SU-DHL-6 (cell line): Measurements from ENCODE around the gene SYCP1.

Experiments used
- EZH2phosphoT487 ChIP-seq: fragments of 200-600 bp; sonication (generic), shearing (Covaris generic); conservative IDR thresholded peaks from 2 replicates; pipeline ENCODE4 v1.6.1; 2018; ENCODE audit warnings: mild to moderate bottlenecking, antibody characterized with exemption, low read length, moderate library complexity, mixed read lengths
- TF ChIP-seq, protein P1 (sequence below): fragments of 200-600 bp; sonication (generic); IDR thresholded peaks from one replicate; pipeline ENCODE4 v1.5.1; 2017; ENCODE audit warnings: antibody characterized with exemption, mild to moderate bottlenecking, low read length, moderate library complexity; ENCODE audit not compliant: insufficient read depth, poor library complexity, severe bottlenecking

DNA sequence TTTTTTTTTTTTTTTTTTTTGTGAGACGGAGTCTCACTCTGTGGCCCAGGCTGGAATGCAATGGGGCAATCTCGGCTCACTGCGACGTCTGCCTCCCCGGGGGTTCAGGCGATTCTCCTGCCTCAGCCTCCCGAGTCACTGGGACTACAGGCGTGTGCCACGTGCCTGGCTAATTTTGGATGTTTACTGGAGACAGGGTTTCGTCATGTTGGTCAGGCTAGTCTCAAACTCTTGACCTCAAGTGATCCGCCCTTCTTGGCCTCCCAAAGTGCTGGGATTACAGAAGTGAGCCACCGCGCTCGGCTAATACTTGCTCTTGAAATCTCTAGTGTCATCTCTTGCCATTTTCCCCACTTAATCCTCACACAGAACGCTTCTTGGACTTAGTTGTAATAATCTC is 1.1 kb upstream of the SYCP1 start:
- TF ChIP-seq, protein P1, sequence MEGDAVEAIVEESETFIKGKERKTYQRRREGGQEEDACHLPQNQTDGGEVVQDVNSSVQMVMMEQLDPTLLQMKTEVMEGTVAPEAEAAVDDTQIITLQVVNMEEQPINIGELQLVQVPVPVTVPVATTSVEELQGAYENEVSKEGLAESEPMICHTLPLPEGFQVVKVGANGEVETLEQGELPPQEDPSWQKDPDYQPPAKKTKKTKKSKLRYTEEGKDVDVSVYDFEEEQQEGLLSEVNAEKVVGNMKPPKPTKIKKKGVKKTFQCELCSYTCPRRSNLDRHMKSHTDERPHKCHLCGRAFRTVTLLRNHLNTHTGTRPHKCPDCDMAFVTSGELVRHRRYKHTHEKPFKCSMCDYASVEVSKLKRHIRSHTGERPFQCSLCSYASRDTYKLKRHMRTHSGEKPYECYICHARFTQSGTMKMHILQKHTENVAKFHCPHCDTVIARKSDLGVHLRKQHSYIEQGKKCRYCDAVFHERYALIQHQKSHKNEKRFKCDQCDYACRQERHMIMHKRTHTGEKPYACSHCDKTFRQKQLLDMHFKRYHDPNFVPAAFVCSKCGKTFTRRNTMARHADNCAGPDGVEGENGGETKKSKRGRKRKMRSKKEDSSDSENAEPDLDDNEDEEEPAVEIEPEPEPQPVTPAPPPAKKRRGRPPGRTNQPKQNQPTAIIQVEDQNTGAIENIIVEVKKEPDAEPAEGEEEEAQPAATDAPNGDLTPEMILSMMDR: no peak
- no peak for TF ChIP-seq EZH2phosphoT487
